ENCODE data around the gene RBPJL. TPM values are rescaled to one million over a fixed set of nuclear protein-coding genes. Genes with fewer than 3 reads are reported as not detected.

Gene RBPJL
- total RNA-seq, 3 donors from 2014 or later: not detected

- DNase-seq (ENCODE audit: low spot score in 2 of 2): no peak
These were observed 60.0 kb downstream of the RBPJL start for GRCh38 chr20:45366631-45367030.

GRCh38 chr20:45367126-45367525 is 60.5 kb downstream of the RBPJL start:
- no peaks in the 10 kb centered on the region for H3K27me3 ChIP-seq
- no peaks in the 10 kb centered on the region for H3K9me3 ChIP-seq
- peaks cover 0 to 12% of the 10 kb centered on the region in 2 donors for H3K4me1 ChIP-seq
- no peak overlapping the region for H3K27ac ChIP-seq
- TF ChIP-seq CTCF (IDR thresholded peaks at IDR 0.05) (no peak), POLR2A (IDR thresholded peaks at IDR 0.05) (no peak), POLR2AphosphoS5 (IDR thresholded peaks at IDR 0.05) (no peak)
- no peak for DNase-seq (ENCODE audit: low spot score in 2 of 2)
- intact Hi-C loops (cut with DNase I; ENCODE audit: low total_unique reads): no loop called here
- no peak overlapping the region for H3K4me3 ChIP-seq
- peaks cover 8% of the 10 kb centered on the region for H3K36me3 ChIP-seq

More at GRCh38 chr20:45366631-45367030, 60.0 kb downstream of the RBPJL start:
- Histone ChIP-seq H3K36me3 (peaks cover 8% of the 10 kb centered on the region), H3K27ac (no peak overlapping the region), H3K9me3 (no peaks in the 10 kb centered on the region), H3K4me3 (no peak overlapping the region), H3K27me3 (no peaks in the 10 kb centered on the region), H3K4me1 (peaks cover 0 to 12% of the 10 kb centered on the region in 2 donors)
- TF ChIP-seq CTCF (IDR thresholded peaks at IDR 0.05): no peak
- TF ChIP-seq POLR2AphosphoS5 (IDR thresholded peaks at IDR 0.05): no peak
- no peak for TF ChIP-seq POLR2A (IDR thresholded peaks at IDR 0.05)
- intact Hi-C loops (cut with DNase I; ENCODE audit: low total_unique reads): no loop called here

Other genes with a start within 250 kb of the RBPJL start
- under 1 TPM in 1 of 3 donors, not detected in 2; 0.44 TPM for gene KCNS1, start 205.7 kb upstream of the RBPJL start, total RNA-seq
- gene WFDC5, start 191.7 kb upstream of the RBPJL start, total RNA-seq: not detected
- gene WFDC12, start 182.4 kb upstream of the RBPJL start, total RNA-seq: not detected
- gene PI3, start 131.9 kb upstream of the RBPJL start, total RNA-seq: 1 to 10 TPM in 1 of 3 donors, under 1 TPM in 1, not detected in 1; 0.88 to 5.9 TPM
- gene SEMG1, start 99.8 kb upstream of the RBPJL start, total RNA-seq: 1 to 10 TPM in 1 of 3 donors, not detected in 2; 1.8 TPM
- gene SEMG2, start 85.5 kb upstream of the RBPJL start, total RNA-seq: under 1 TPM in 1 of 3 donors, not detected in 2; 0.16 TPM
- 100 to 1,000 TPM in 2 of 3 donors, 10 to 100 TPM in 1; 30.6 to 310 (median 248) TPM for gene SLPI, start 52.3 kb upstream of the RBPJL start, total RNA-seq
- gene MATN4, start 1.5 kb downstream of the RBPJL start, total RNA-seq: 1 to 10 TPM in 1 of 3 donors, under 1 TPM in 1, not detected in 1; 0.33 to 1.6 TPM
- 100 to 1,000 TPM in 2 of 3 donors, 10 to 100 TPM in 1; 29.4 to 337 (median 121) TPM for gene SDC4, start 41.6 kb downstream of the RBPJL start, total RNA-seq
- 10 to 100 TPM; 30.8 to 56.3 (median 47.3) TPM for gene SYS1, start 56.3 kb downstream of the RBPJL start, total RNA-seq
- 1 to 10 TPM in 1 of 3 donors, not detected in 2; 1.3 TPM for gene TP53TG5, start 71.5 kb downstream of the RBPJL start, total RNA-seq
- gene DBNDD2, start 101.4 kb downstream of the RBPJL start, total RNA-seq: 10 to 100 TPM; 32.2 to 49.2 (median 44.5) TPM
- gene PIGT, start 109.3 kb downstream of the RBPJL start, total RNA-seq: 100 to 1,000 TPM in 1 of 3 donors, 10 to 100 TPM in 2; 74.1 to 103 (median 76.7) TPM
- 100 to 1,000 TPM in 1 of 3 donors, 10 to 100 TPM in 1, not detected in 1; 43.9 to 106 TPM for gene WFDC2, start 162.9 kb downstream of the RBPJL start, total RNA-seq
- gene SPINT3, start 208.8 kb downstream of the RBPJL start, total RNA-seq: not detected
- not detected for gene WFDC6, start 232.6 kb downstream of the RBPJL start, total RNA-seq
- gene EPPIN, start 240.6 kb downstream of the RBPJL start, total RNA-seq: not detected